Neural progenitor cell (in vitro differentiated cells): ENCODE measurements around the gene CIB2.

Source experiments
- EZH2phosphoT487 ChIP-seq: fragments of 200-600 bp; sonication (generic); IDR thresholded peaks from 2 replicates; pipeline ENCODE4 v1.6.1; 2017; ENCODE audit warnings: antibody characterized with exemption
- TF ChIP-seq, protein P1 (sequence below): fragments of 200-600 bp; sonication (generic); IDR thresholded peaks from 2 replicates; pipeline ENCODE4 v1.5.1; 2017; ENCODE audit warnings: antibody characterized with exemption, mild to moderate bottlenecking

DNA sequence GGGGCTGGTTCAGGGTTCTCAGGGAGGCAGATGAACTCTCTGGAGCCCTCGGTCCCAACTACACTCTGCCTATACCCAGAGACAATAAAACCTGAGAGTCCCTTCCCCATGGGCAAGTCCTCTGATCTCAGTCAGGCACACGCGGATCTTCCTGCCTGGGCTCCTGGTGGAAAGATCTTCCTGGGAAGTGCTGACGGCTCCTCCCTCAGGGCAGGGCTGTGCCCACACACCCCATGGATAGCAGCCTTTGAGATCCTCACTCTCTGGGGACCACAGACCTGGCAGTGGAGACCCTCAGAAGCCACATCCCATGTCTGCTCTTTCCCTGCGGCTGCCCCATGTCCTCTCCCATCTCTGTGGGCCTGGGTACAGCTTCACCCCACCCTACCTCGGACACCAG, 28.5 kb downstream of the CIB2 start:
- TF ChIP-seq, protein P1, sequence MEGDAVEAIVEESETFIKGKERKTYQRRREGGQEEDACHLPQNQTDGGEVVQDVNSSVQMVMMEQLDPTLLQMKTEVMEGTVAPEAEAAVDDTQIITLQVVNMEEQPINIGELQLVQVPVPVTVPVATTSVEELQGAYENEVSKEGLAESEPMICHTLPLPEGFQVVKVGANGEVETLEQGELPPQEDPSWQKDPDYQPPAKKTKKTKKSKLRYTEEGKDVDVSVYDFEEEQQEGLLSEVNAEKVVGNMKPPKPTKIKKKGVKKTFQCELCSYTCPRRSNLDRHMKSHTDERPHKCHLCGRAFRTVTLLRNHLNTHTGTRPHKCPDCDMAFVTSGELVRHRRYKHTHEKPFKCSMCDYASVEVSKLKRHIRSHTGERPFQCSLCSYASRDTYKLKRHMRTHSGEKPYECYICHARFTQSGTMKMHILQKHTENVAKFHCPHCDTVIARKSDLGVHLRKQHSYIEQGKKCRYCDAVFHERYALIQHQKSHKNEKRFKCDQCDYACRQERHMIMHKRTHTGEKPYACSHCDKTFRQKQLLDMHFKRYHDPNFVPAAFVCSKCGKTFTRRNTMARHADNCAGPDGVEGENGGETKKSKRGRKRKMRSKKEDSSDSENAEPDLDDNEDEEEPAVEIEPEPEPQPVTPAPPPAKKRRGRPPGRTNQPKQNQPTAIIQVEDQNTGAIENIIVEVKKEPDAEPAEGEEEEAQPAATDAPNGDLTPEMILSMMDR: no peak
- no peak for TF ChIP-seq EZH2phosphoT487
